Measurements from ENCODE around the gene HOXD1. TPM values are rescaled to one million over a fixed set of nuclear protein-coding genes. Genes with fewer than 3 reads are reported as not detected.

Gene HOXD1
- total RNA-seq, 1 donor from 2014 or later, result not detected

- peaks cover 24% of the 10 kb centered on the region for H3K4me1 Mint-ChIP-seq
- no peak overlapping the region for H3K4me3 Mint-ChIP-seq
- no peak for DNase-seq (ENCODE audit: low read depth, low spot score)
- TF ChIP-seq CTCF (conservative IDR thresholded peaks at IDR 0.05), result no peak
- peaks cover 100% of the 10 kb centered on the region for H3K27me3 Mint-ChIP-seq (ENCODE audit: low read depth)
- peaks cover 3% of the 10 kb centered on the region for H3K9me3 Mint-ChIP-seq
- no peaks in the 10 kb centered on the region for H3K36me3 Mint-ChIP-seq (ENCODE audit: low read depth)
- no peak overlapping the region for H3K27ac Mint-ChIP-seq (ENCODE audit: unreplicated experiment)
Measured at GRCh38 chr2:176171351-176172006, 17.0 kb upstream of the HOXD1 start.

DNA sequence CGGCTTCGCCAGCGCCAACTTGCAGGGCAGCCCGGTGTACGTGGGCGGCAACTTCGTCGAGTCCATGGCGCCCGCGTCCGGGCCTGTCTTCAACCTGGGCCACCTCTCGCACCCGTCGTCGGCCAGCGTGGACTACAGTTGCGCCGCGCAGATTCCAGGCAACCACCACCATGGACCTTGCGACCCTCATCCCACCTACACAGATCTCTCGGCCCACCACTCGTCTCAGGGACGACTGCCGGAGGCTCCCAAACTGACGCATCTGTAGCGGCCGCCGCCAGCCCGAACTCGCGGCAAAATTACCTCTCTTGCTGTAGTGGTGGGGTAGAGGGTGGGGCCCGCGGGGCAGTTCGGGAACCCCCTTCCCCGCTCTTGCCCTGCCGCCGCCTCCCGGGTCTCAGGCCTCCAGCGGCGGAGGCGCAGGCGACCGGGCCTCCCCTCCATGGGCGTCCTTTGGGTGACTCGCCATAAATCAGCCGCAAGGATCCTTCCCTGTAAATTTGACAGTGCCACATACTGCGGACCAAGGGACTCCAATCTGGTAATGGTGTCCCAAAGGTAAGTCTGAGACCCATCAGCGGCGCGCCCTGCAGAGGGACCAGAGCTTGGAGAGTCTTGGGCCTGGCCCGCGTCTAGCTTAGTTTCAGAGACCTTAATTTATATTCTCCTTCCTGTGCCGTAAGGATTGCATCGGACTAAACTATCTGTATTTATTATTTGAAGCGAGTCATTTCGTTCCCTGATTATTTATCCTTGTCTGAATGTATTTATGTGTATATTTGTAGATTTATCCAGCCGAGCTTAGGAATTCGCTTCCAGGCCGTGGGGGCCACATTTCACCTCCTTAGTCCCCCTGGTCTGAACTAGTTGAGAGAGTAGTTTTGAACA lies 16.2 kb upstream of the HOXD1 start:
- H3K27ac Mint-ChIP-seq (ENCODE audit: unreplicated experiment), result no peak overlapping the region
- DNase-seq (ENCODE audit: low read depth, low spot score), result no peak
- no peak for TF ChIP-seq CTCF (conservative IDR thresholded peaks at IDR 0.05)
- H3K4me3 Mint-ChIP-seq, result no peak overlapping the region
- H3K4me1 Mint-ChIP-seq, result peaks cover 27% of the 10 kb centered on the region
- H3K27me3 Mint-ChIP-seq (ENCODE audit: low read depth), result peaks cover 100% of the 10 kb centered on the region
- no peaks in the 10 kb centered on the region for H3K36me3 Mint-ChIP-seq (ENCODE audit: low read depth)
- peaks cover 3% of the 10 kb centered on the region for H3K9me3 Mint-ChIP-seq

- H3K4me1 Mint-ChIP-seq, result peaks cover 34% of the 10 kb centered on the region
- H3K9me3 Mint-ChIP-seq, result no peaks in the 10 kb centered on the region
- no peak for TF ChIP-seq CTCF (conservative IDR thresholded peaks at IDR 0.05)
- peaks cover 100% of the 10 kb centered on the region for H3K27me3 Mint-ChIP-seq (ENCODE audit: low read depth)
- H3K4me3 Mint-ChIP-seq, result no peak overlapping the region
- no peak overlapping the region for H3K27ac Mint-ChIP-seq (ENCODE audit: unreplicated experiment)
- no peak for DNase-seq (ENCODE audit: low read depth, low spot score)
- no peaks in the 10 kb centered on the region for H3K36me3 Mint-ChIP-seq (ENCODE audit: low read depth)
Measured at GRCh38 chr2:176172895-176173566, 15.4 kb upstream of the HOXD1 start.

DNA sequence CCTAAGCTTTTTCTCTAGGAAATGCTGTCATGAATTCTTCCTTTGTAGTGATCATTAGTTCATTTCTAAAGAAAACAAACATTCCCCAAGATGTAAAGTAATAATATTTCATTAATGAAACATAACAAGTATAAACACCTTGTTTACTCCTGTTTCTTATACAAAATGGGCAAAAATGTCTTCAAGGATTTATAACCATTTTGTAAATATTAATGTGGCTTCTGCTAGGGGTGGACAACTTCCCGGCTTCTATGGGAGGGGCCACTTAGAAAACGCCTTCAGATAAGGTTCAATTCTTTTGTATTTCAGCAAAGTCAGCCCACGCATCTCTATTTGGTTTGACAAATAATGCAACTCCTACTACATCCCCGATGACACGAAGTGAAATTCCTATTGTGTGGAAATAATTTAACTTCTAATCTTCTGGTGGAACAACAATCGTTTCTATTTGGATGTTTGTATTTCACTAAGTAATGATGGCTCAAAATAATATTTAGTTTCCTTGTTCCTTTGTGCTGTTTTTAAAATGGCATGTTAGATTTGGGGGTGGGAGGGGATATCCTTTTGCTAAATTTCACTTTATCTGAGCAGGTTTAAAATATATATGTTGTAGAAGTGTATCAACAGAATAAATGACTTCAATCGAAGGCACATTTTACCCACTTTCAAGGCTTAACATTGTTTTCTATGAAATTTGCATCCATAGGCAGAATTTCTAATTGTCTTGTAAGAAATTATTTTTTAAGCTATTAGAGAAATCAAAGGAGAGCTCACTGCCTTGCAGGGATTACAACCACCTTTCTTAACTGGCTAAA lies 14.7 kb upstream of the HOXD1 start:
- Mint-ChIP-seq H3K4me3 (no peak overlapping the region), H3K27me3 (ENCODE audit: low read depth) (peaks cover 100% of the 10 kb centered on the region)

More for the DNA sequence above, 14.7 kb upstream of the HOXD1 start:
- Mint-ChIP-seq H3K36me3 (ENCODE audit: low read depth) (no peaks in the 10 kb centered on the region), H3K27ac (ENCODE audit: unreplicated experiment) (no peak overlapping the region), H3K9me3 (no peaks in the 10 kb centered on the region), H3K4me1 (peaks cover 37% of the 10 kb centered on the region)
- TF ChIP-seq CTCF (conservative IDR thresholded peaks at IDR 0.05), result no peak
- DNase-seq (ENCODE audit: low read depth, low spot score), result no peak
